ENCODE data around the gene NR5A1.

NR5A1 gene

DNA sequence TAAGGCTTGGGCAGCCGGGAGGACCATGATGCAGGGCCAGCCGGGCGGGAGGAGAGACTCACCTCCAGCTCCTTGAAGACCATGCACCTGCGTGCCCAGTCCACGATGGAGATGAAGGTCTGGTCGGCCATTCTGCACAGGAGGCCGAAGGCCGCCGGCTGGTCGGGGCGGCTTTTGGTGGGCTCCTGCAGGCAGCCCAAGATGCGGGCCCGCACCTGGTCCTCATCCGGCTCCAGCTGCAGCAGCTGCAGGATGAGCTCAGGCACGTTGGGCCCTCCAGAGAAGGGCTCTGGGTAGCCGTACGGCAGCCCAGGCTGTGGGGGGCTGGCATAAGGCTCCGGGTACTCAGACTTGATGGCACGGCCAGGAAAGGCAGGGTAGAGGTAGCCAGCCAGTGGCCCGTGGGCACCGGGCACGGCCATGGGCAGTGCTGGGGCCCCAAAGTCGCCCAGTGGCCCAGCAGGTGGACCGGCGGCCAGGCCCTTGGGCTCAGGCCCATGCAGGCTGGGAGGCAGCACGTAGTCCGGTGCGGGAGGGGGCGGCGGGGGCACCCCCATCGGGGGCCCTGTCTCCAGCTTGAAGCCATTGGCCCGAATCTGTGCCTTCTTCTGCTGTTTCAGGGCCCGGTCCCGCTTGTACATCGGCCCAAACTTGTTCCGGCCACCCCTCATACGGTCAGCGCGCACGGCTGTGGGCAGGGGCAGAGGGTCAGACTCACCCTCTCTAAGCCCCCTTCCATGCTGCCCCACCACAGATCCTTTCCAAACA, 7.0 kb downstream of the NR5A1 start:
- DNase-seq (ENCODE audit: extremely low read depth in 1 of 2, low read depth in 1 of 2), result no peak

DNA sequence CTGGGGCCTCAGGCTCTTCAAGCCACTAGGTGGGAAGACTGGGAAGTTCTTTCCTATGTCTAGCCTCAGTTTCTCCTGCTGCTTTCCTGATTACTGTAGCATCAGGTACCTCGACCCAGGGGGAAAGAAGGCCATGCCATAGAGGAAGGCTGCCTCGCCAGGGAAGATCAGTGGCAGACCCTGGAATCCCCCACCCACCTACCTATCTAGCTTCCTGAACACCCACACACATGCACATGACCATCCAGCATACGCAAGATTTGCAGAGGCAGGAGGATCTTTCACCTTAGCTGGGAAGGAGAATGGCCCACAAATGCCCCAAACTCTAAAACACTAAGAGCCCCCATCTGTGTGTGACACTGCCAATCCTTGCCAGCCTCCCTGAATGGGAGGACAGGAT, 8.0 kb downstream of the NR5A1 start:
- no peak for DNase-seq (ENCODE audit: extremely low read depth in 1 of 2, low read depth in 1 of 2)

DNA sequence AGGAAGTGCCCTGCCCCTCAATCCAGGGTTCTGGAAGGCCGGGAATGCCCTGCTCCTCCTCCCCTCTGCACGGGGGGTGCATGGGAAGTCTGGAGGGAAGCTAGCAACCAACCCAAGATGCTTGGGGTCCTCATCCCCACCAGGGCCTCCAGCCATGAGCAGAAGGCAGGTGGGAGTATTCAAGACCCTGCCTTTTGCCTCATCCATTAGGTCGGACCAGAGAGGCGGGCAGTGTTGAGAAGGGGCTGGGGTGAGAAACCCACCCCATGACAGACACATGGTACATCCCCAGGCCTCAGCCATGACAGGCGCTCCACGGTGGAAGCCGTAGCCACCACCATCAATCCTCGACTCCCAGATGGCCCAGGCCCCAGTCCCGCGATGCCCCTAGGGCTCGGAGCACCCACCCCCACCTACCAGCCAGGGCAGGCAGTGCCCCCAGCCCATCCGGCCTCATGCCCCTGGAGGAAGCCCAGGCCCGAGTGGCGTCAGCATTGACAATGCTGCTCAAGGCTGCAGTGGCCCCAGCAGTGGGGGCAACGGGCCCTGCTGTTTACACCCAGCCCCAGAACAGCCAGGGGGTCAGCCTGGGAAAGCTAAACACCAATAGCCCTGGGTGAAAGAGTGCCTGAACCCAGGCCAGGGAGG, 8.6 kb downstream of the NR5A1 start:
- no peak for DNase-seq (ENCODE audit: extremely low read depth in 1 of 2, low read depth in 1 of 2)

DNA sequence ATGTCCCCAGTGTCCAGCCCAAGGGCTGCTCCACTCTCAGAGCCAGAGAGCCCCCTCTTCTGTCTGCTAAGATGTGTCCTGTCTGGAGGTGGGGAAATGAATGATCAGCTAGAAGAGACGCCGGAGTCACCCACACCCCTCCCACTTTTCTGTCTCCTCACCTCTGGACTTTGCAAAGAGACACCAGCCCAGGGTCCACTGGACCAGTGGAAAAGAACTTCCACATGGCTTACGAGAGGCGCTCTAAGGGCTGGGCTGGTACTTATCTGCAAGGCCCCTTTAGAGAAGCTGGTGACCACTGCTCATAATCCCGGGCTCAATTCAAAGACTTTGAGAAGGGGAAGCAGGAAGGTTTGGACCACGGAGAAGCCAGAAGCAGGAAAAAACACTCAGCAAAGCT, 9.2 kb downstream of the NR5A1 start:
- no peak for DNase-seq (ENCODE audit: extremely low read depth in 1 of 2, low read depth in 1 of 2)

DNA sequence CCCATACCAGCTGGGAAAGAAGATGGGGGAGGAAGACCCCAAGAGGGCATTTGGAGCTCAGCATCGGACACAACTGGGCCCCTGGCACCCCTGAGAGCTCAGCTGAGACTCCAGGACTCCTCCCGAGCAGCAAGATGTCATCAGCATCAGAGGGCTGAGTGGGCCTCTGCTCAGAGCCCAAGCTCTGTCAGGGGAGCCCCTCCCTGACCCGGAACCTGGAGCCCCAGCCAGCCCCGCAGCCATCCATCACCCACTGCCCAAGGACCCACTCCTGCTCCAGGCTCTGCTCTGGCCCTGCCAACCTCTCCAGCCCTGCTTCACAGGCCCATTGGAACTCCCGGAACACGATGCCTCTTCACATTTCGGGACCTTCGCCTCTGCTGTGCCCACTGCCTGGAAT, 9.8 kb downstream of the NR5A1 start:
- no peak for DNase-seq (ENCODE audit: extremely low read depth in 1 of 2, low read depth in 1 of 2)

DNA sequence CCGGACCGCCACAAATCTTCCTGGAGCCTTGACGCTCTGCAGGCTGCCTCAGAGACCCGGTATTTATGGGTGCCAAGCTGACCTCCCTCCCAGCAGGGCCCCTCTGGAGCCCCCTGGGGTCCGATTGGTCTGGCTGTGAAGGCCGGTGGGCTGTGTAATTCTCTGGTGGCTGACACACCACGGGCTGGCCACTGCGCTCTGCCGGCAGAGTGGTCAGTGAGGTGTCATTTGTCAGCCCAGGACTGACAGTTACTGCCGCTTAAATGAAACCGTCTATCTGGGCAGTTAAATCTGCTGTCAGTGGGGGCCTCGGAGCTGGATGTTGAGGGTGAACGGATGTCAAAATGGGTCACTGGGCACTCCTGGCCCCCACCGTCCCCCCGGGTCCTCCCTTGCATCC, 10.7 kb downstream of the NR5A1 start:
- DNase-seq (ENCODE audit: extremely low read depth in 1 of 2, low read depth in 1 of 2), result no peak

DNA sequence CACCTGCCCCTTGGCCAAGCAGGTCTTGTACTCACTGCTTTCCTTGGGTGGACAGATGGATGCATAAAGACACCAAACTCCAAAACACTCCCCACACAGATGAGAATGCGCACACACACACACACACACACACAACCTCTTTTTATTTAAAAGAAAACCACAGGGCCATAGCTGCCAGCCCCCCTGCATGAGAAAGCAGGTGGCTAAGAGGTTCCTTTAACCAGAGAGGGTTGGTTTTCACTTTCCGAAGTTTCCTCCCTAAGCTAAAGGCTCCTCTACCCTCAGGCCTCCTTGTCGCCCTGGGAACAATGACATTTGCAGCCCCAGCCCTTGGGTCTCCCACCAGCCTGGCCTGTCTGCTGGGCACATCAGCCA, 11.1 kb downstream of the NR5A1 start:
- no peak for DNase-seq (ENCODE audit: extremely low read depth in 1 of 2, low read depth in 1 of 2)

DNA sequence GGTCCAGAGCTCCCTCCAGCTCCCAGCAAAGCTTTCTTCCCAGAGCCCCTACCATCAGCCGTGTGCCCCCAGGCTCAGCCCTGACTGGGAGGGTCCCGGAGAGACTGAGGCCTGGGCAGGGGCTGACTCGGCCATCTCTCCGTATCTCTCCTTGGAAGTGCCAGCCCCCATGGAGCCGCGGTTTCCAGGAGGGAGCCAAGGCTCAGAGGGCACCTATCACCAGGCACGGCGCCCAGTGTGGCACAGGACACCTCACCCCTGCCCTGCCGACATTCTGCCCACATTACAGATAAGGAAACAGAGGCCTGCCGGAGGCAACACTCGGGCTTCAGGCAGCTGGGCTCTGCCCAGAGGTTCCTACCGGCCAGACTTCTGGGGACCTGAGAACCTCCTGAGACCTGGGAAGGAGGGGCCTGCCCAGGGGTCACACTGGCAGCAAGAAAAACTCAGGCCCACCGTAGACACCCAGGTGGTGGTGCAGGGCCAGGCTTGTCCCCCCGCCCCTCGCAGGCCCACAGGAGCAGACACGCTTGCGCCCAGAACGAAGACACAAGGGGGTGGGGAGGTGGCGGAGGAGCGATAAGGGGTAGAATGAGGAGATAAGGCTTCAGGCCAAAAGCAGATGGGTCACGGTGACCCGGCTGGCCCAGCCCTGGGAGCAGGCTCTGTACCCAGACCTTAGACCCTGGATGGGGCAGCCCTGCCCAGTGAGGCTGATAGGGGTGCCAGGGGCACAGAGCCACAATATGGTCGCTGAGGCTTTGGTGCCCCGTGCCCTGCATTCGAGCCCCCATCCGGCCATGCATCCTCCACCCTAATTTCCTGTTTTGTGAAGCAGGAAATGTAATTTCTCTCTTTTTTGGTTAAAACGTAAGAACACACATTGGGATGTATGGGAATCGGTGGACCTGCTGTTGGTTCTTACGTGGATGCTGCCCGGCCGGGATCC, 11.8 kb downstream of the NR5A1 start:
- no peak for DNase-seq (ENCODE audit: extremely low read depth in 1 of 2, low read depth in 1 of 2)

DNA sequence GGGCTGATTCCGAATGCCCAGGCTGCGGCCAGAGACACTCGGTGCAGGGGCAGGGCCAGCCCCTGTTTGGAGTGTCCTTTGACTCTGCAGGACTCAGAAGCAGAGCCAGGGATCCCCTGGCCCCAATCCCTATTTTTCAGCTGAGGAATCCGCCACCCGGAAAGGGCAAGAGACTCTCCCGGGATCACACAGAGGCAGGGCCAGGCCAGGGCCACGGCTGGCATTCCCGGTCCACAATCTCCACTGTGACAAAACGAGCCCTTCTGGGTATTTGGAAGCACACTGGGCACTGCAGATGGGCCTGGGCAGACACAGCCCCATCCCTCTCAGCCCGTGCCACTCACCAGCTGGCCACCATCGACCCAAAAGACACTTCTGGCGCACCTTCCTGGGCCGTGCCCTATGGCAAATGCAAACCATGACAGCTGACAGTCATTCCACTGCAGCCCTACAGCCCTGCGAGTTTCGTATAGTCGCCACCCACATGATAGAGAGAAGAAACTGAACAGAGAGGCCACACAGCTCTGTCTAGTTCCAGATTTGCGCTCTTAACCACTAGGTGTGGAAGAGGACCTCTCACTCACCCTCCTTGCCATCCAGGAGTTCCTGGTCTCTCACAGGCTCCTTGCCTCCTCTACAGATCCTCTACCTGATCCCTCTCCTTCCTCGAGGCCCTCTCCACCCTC, 13.3 kb downstream of the NR5A1 start:
- no peak for DNase-seq (ENCODE audit: extremely low read depth in 1 of 2, low read depth in 1 of 2)

DNA sequence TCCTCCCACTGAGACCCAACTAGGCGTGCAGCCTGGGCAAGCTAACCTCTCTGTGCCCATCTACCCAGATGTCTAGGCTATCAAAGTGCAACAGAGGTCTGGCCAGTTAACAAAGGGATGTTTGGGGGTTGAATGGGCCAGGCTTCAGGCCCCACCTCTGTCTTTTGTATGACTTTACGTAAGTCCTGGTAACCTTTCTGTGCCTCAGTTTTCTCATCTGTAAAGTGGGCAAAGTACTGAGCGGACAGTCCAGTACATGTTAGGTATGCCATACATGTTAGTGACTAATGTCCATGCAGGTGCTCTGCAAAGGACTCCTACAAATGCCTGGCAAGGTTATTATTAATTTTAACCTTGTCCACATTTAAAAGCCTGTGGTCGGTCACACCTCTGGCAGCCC, 14.0 kb downstream of the NR5A1 start:
- DNase-seq (ENCODE audit: extremely low read depth in 1 of 2, low read depth in 1 of 2), result no peak

DNA sequence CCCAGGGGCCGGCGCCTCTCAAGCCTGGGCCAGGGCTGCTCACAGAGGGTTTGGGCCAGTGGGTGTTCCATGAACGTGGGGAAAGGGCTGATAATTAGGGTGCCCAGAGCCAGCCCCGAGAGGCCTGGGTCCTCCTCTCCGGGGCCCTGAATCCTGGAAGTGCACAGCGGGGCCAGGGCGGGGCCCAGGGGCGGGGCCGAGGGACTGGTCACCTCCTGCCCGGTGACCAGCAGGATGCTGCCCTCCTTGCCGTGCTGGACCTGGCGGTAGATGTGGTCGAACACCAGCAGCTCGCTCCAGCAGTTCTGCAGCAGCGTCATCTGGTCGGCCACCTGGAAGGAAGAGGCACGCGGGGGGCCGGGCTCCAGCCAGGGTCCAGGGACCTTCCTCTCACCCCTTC, 14.4 kb downstream of the NR5A1 start:
- no peak for DNase-seq (ENCODE audit: extremely low read depth in 1 of 2, low read depth in 1 of 2)

DNA sequence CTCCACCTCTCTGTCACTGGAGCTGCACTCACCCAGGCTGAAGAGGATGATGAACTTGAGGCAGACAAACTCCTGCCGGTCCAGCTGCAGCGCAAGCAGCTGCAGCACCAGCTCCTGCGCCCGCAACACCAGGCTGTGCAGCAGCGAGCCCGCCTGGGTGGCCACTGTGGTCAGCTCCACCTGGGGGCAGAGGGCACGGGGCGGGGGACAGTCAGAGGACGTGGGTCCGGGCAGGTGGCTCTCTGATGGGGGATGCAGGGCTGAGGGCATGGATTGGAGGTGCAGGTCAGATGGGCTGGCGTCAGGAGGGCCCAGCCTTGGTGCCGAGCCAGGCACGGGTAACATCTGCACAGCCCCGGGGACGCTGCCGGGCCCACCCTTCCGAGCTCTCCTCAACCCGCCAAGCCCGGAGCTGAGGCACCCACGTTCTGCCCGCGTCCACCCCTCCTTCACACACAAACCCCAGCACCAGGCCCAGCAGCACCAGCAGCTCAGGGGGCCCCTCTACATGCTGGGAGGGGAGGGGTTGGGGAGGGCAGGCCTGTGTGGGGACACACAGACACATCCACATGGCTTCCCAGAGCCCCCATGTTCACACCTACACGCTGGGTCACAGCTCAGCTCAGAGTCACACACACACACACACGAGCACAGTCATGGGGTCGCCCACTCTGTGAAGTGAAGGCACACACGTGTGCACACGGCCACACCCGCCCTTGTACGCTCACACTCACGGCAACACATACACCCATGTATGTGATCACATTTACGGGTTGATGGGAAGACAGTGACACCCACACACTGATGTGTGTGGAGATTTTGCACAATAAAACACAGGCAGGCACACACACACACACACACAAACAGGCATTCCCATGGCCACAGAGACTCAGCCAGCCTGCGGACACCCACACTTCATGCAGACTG, 15.9 kb downstream of the NR5A1 start:
- DNase-seq (ENCODE audit: extremely low read depth in 1 of 2, low read depth in 1 of 2), result no peak

DNA sequence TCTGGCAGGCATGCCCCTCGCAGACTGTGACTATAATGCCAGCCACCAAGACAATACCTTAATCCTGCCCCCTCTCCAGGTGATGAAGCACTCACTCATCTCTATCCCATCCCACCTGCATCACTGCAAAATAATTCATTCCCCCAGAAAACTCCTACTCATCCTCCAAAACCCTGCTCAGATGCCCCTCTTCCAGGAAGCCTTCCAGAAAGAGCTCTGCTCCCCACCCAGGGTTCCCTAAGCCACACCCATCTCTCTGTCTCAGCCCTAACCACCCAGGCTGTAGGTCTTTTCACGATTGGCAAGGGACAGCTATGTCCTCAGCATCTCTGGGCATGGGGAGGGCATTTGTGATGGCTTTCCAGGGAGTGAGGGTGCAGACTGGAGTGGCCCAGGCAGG, 17.2 kb downstream of the NR5A1 start:
- DNase-seq (ENCODE audit: extremely low read depth in 1 of 2, low read depth in 1 of 2), result no peak

DNA sequence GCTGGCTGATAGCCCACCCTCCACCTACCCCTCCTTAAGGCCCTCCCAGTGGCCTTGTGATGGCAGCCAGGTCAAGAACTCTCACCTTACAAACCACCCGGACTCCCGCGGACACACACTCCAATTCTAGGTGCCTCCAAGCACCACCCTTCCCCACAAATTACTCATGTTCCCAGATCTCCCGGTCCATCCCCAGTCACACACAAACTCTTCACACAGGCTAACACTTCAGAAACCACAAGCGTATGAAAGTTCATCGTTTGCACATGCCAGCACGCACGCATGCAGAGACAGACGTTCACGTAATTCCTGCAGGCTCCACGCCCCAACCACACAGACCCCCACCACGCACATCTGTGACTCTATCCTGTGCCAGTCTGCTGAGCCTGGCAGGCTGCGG, 18.0 kb downstream of the NR5A1 start:
- DNase-seq (ENCODE audit: extremely low read depth in 1 of 2, low read depth in 1 of 2), result no peak

DNA sequence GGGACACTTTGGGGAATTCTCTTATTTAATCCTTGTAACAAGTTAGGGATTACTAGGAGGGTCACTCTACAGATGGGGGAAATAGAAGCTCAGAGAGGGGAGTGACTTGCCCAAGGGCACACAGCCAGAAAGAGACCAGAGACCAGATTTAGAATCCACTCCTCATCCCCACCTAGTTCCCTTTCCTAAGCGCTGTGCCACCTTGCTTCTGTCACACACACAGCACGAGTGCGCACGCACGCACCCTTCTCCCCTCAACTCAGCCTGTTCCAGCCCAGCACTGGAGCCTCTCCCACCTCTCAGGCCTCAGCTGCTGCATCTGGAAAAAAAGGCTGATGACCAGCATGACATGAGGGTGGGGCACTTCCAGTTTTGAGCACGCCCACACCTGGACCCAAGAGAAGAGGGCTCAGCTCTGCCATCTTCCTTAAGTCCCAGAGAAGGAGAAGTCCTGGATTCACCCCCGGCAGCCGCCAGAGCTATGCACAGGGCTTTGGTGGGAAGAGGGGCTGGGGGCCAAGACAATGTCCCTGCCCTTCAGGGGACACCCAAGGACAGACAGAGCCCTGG, 18.5 kb downstream of the NR5A1 start:
- no peak for DNase-seq (ENCODE audit: extremely low read depth in 1 of 2, low read depth in 1 of 2)

DNA sequence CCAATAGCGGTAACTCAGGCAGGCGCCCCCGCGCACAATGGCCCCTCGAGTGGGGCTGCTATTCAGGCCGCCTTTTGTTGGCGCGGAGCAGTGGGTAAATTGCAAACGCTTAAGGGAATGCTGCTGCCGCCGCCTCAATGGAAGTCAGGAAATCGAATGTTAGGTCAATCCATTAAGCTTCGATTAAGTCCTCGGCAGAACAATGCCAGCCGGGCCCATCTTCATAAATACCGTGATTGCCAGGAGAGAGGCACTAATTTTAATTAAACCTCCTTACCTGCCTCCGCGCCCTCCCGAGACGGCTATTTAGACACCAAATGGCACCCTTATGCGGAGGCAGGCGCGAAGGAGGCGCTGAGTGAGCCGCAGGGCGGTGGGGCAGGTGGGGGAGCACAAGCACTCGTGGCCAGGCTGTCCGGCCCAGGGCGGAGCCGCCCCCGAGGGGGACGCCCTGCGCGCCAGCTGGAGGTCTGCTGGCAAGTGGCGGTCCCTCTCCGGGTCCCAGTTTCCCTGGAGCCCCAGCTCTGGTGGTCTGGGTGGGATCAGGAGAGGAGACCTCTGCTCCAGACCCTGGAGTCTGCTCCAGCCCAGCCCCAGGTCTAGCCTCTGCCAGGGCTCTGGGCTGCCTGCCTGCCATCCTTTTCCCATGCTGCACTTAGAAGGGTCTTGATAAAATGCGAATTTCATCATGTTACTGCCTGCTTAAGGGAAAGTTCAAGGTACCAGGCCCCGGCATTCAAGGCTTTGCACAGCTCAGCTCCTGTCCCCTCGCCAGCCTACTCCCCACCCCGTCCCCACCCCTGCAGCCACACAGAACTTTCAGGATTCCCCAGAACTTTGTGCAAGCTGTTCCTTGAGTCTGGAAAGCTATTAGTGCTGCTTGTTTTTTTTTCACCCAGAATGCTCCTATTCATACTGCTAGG, 19.7 kb downstream of the NR5A1 start:
- no peak for DNase-seq (ENCODE audit: extremely low read depth in 1 of 2, low read depth in 1 of 2)

DNA sequence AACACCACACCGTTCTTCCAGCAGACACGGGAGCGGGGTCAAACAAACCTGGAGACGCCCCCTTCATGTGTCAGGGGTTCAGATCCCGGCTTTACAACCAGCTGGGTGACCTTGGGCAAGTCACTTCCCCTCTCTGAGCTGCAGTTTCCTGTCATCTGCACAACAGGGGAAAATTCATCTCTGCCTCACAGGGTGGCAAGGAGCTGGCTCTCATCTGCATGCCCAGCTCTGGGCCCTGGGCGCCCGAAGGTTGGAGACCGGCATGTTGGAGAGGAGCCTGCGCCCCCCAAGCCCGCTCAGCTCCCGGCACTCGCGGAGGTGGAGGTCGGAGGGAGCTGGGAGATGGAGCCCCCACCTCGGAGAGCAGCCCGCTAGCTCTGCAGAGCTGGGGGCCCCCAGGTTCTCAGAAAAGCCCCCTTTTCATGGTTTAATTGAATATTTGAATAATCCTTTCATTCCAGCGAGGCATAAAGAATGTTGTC, 20.4 kb downstream of the NR5A1 start:
- DNase-seq (ENCODE audit: extremely low read depth in 1 of 2, low read depth in 1 of 2), result no peak

DNA sequence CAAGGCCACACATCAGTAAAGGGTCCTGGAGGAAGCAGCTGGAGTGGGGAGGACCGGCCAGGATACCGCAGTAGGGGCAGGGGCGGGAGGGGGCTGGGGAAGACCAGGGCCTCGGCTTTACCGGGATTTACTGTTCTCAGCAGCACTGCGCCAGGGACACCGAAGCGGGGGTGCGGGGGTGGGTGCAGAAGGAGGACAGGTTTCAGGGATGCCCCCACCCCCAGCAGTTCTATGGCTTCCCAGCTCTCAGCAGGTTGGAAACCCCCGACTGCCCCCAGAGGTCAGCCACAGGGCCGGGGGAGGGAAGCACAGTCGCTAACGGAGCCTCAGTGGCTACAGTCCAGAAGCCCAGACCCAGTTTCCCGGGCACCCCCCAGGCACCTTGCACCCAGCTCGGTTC, 21.3 kb downstream of the NR5A1 start:
- DNase-seq (ENCODE audit: extremely low read depth in 1 of 2, low read depth in 1 of 2), result no peak

DNA sequence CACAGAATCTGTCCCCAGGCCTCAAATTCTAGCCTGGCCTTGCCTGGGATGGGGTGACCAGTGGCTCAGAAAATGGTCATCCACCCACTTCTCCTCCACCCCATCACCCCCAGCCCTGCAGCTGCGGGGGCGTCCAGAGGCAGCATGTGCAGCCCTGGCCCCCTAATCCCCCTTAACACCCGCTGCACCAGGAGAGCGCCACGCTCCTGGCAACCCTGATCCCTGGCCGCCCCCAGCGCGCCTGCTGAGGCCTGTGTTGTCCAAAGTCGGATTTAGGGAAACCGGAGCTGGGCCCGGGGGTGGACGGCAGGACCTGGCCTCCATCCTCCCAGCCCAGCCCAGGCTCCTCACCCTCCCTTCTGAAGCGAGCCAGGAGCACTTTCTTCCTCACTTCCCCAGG, 22.0 kb downstream of the NR5A1 start:
- no peak for DNase-seq (ENCODE audit: extremely low read depth in 1 of 2, low read depth in 1 of 2)
